Measurements from ENCODE around the gene DTHD1. TPM values are rescaled to one million over a fixed set of nuclear protein-coding genes. Genes with fewer than 3 reads are reported as not detected.

Gene DTHD1
- polyA plus RNA-seq, 1 donor (not counting 4 experiments of a cell fraction or from before 2014, with no cell fraction given), result not detected

DNA sequence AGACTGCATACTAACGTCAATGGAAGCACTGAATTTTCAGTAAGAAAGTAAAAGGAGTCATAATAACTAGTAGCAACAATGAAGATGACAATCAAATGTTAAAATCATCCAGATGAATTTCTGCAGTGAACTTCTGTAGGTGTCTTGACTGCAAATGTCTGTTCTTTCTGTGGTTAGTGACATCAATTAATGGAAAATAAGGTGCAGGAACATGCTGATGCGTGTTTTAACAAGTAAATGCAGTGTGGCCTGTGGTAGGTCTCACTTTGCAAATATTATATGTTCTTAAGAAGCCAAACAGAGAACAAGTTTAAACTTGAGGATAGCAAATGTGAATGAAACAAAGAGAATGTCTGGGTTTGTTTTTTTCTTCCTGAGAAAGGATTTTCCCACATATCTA lies 2.6 kb upstream of the DTHD1 start:
- DNase-seq (ENCODE audit: low read depth, low spot score), result peak; percentile 88
- no peak for TF ChIP-seq EZH2 (IDR thresholded peaks at IDR 0.05; ENCODE audit: low read length)
- TF ChIP-seq, protein P1, sequence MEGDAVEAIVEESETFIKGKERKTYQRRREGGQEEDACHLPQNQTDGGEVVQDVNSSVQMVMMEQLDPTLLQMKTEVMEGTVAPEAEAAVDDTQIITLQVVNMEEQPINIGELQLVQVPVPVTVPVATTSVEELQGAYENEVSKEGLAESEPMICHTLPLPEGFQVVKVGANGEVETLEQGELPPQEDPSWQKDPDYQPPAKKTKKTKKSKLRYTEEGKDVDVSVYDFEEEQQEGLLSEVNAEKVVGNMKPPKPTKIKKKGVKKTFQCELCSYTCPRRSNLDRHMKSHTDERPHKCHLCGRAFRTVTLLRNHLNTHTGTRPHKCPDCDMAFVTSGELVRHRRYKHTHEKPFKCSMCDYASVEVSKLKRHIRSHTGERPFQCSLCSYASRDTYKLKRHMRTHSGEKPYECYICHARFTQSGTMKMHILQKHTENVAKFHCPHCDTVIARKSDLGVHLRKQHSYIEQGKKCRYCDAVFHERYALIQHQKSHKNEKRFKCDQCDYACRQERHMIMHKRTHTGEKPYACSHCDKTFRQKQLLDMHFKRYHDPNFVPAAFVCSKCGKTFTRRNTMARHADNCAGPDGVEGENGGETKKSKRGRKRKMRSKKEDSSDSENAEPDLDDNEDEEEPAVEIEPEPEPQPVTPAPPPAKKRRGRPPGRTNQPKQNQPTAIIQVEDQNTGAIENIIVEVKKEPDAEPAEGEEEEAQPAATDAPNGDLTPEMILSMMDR (optimal IDR thresholded peaks at IDR 0.05 in 1 of 3, IDR thresholded peaks at IDR 0.05 in 1 of 3, conservative IDR thresholded peaks at IDR 0.05 in 1 of 3; ENCODE audit: extremely low read depth in 1 of 3, insufficient read depth in 2 of 3, low read length in 3 of 3), result no peak
- H3K36me3 ChIP-seq (ENCODE audit: control insufficient read depth in 2 of 2, extremely low read depth in 1 of 2, insufficient read depth in 2 of 2, low read length in 2 of 2), result no peaks in the 10 kb centered on the region
- FAIRE-seq, result peak; percentile 91
- dilution Hi-C loops (cut with MboI; ENCODE audit: extremely low pct_ligation_motif_present, low sequenced_read_pairs), result no loop called here
- peak overlapping the region; percentile 38 for H2AFZ ChIP-seq (ENCODE audit: control insufficient read depth, low read length)
- H3K4me1 ChIP-seq (ENCODE audit: control insufficient read depth, extremely low read depth, insufficient read depth, low read length), result peaks cover 36% of the 10 kb centered on the region
- H3K9me1 ChIP-seq (ENCODE audit: control insufficient read depth, extremely low read depth, insufficient read depth, low read length), result no peaks in the 10 kb centered on the region
- no peaks in the 10 kb centered on the region for H4K20me1 ChIP-seq (ENCODE audit: control insufficient read depth, extremely low read depth, insufficient read depth, low read length)
- H3K9me3 ChIP-seq (ENCODE audit: control insufficient read depth, low read depth, low read length), result no peaks in the 10 kb centered on the region
- H3K79me2 ChIP-seq (ENCODE audit: control insufficient read depth, insufficient read depth, low read length), result no peaks in the 10 kb centered on the region
- peak overlapping the region; percentile 70 for H3K4me2 ChIP-seq (ENCODE audit: control insufficient read depth, extremely low read depth, insufficient read depth, low read depth, low read length)
- H3K4me3 ChIP-seq (ENCODE audit: control insufficient read depth in 2 of 3, extremely low read depth in 1 of 3, insufficient read depth in 2 of 3, low read depth in 1 of 3, low read length in 3 of 3), result peak overlapping the region in 1 of 3 experiments; percentile 27
- H3K27me3 ChIP-seq (ENCODE audit: control insufficient read depth, extremely low read depth, insufficient read depth, low read length), result no peaks in the 10 kb centered on the region
- H3K9ac ChIP-seq (ENCODE audit: control insufficient read depth, extremely low read depth, insufficient read depth, low read length), result no peak overlapping the region
- H3K27ac ChIP-seq (ENCODE audit: control insufficient read depth, insufficient read depth, low read length), result peak overlapping the region; percentile 71

DNA sequence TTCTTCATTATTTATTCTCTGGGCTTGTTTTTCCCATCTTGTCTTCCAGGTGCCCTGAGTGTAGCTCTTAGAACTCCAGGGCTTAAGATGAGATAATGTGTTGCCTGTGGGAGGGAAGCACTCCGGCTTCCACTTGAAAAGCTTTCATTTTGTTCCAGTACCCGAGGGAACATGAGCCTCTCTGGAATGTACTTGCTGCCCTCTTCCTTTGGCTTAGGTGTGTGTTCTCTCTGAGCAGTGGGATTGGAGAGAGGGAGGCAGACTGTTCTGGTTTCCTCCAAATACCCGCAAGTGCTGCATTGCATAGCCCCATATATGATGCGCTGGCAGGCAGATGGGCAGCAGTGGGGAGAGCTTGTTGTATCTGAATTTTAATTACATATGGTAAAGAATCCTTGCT lies 861 bp upstream of the DTHD1 start:
- DNase-seq (ENCODE audit: low read depth, low spot score), result no peak
- H3K4me2 ChIP-seq (ENCODE audit: control insufficient read depth, extremely low read depth, insufficient read depth, low read depth, low read length), result peak overlapping the region; percentile 46
- H3K4me1 ChIP-seq (ENCODE audit: control insufficient read depth, extremely low read depth, insufficient read depth, low read length), result peaks cover 36% of the 10 kb centered on the region
- H3K9me1 ChIP-seq (ENCODE audit: control insufficient read depth, extremely low read depth, insufficient read depth, low read length), result no peaks in the 10 kb centered on the region
- no peaks in the 10 kb centered on the region for H3K27me3 ChIP-seq (ENCODE audit: control insufficient read depth, extremely low read depth, insufficient read depth, low read length)
- no peaks in the 10 kb centered on the region for H3K36me3 ChIP-seq (ENCODE audit: control insufficient read depth in 2 of 2, extremely low read depth in 1 of 2, insufficient read depth in 2 of 2, low read length in 2 of 2)
- no peaks in the 10 kb centered on the region for H4K20me1 ChIP-seq (ENCODE audit: control insufficient read depth, extremely low read depth, insufficient read depth, low read length)
- peak overlapping the region in 1 of 3 experiments; percentile 1 for H3K4me3 ChIP-seq (ENCODE audit: control insufficient read depth in 2 of 3, extremely low read depth in 1 of 3, insufficient read depth in 2 of 3, low read depth in 1 of 3, low read length in 3 of 3)
- peak overlapping the region; percentile 31 for H3K27ac ChIP-seq (ENCODE audit: control insufficient read depth, insufficient read depth, low read length)
- H2AFZ ChIP-seq (ENCODE audit: control insufficient read depth, low read length), result peak overlapping the region; percentile 56
- TF ChIP-seq EZH2 (IDR thresholded peaks at IDR 0.05; ENCODE audit: low read length), result no peak
- TF ChIP-seq, protein P1 (optimal IDR thresholded peaks at IDR 0.05 in 1 of 3, IDR thresholded peaks at IDR 0.05 in 1 of 3, conservative IDR thresholded peaks at IDR 0.05 in 1 of 3; ENCODE audit: extremely low read depth in 1 of 3, insufficient read depth in 2 of 3, low read length in 3 of 3), result peak in 1 of 3 experiments; percentile 45
- H3K79me2 ChIP-seq (ENCODE audit: control insufficient read depth, insufficient read depth, low read length), result no peaks in the 10 kb centered on the region
- no peaks in the 10 kb centered on the region for H3K9me3 ChIP-seq (ENCODE audit: control insufficient read depth, low read depth, low read length)
- peak overlapping the region; percentile 26 for H3K9ac ChIP-seq (ENCODE audit: control insufficient read depth, extremely low read depth, insufficient read depth, low read length)
- peak; percentile 81 for FAIRE-seq
- dilution Hi-C loops (cut with MboI; ENCODE audit: extremely low pct_ligation_motif_present, low sequenced_read_pairs), result no loop called here

All from keratinocyte (primary cell).